HG02642 (cell line): ENCODE measurements around the gene GRB10.

Experiments
- ATAC-seq: cut with Tn5 transposase; IDR thresholded peaks from one replicate; pipeline ENCODE4 v1.9.1; 2021; ENCODE audit warnings: mild to moderate bottlenecking; ENCODE audit not compliant: unreplicated experiment, poor library complexity

Gene GRB10

DNA sequence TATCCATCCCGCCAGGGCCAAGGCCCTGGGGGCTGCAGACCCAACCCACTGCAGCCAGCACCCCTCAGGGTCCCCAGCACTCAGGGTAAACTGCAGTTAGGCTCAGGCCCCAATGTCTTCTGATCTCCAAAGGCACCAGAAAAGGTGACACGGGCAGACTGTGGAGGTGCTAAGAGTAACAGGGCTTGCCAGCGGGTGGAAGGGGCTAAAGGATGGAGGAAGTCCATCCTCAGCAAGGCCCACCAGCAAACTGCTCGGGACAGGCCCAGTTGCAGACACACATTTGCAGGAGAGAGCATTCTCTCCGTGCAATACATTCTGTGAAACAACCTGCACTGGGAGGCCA lies 121.9 kb downstream of the GRB10 start:
- ATAC-seq = no peak

DNA sequence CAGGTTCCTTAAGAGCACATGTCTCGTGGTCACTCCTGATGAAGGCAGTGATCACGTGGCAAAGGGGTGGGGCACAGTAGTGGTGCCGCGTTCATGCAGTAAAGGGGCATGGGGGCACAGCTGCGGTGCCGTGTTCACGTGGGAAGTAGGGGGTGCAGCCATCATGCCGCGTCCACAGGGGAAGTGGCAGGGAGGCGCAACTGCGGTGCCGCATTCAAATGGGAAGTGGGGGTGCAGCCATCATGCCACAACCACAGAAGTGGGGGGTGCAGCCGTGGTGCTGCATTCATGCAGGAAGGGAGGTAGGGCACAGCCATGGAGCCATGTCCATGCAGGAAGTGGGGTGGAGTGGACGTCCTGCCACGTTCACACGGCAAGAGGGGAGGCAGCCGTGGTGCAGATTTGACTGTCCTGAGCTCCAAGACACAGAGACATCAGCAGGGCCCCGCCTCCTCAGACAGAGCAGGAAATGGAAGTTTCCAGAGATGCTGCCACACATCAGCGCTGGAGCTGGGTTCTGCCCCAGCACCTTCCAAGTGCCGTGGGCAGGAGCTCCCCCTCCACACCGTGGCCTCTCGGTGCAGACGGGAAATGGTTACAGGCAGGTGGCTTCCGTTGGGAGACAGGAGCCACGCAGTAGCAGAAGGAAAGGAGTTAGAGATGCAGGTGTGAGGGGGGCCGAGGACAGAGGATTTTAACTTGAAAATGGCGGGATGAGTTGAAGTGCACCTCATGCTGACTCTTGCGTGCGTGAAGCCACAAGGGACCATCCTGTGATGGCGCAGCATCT lies 122.5 kb downstream of the GRB10 start:
- peak; percentile 20 for ATAC-seq

DNA sequence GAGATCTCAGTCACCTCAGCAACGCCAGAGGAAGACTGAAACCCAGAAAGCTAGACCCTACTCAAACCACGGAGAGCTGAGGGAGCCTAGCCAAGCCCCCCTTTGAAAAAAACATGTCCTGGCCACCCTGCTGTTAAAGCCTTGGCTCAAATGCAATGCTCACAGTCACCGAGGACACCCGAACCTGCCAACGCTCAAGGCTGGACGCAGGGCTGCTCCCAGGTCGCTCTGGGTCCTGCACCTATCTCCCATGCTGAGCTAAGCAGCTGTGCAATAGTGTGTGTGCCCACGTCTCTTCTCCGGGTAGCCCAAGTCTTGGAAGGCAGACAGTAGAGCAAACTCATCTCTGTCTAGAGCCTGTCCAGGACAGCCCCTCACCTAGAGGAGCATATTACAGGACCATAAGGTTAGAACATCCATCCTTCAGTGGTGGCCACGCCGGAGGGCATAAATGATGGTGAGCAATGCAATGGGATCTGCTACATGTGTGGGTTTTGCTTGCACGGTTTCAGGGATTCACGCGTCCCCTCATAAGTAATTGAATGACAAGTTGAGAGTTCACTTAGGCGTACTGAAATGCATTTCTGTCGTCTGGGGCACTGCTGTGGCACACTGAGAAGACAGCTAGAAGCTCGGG lies 123.2 kb downstream of the GRB10 start:
- ATAC-seq = no peak

DNA sequence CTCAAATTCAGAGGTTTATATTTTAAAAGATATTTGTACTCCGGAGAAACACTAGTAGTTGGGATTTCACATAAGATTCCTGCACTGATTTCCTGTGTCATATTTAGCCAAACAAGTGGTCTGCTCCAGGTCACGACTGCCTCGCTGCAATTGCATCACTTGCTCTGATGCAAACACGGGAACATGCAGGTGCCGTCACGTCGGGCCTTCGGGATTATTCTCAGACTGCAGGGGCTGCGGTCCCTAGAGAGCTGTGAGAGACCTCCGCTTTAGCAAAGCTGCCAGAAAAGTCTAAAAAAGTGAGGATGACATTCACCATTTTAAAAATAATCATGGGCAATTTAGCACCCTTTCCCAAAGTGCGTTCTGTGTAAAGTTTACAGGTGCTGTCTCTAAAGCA lies 124.0 kb downstream of the GRB10 start:
- no peak for ATAC-seq

DNA sequence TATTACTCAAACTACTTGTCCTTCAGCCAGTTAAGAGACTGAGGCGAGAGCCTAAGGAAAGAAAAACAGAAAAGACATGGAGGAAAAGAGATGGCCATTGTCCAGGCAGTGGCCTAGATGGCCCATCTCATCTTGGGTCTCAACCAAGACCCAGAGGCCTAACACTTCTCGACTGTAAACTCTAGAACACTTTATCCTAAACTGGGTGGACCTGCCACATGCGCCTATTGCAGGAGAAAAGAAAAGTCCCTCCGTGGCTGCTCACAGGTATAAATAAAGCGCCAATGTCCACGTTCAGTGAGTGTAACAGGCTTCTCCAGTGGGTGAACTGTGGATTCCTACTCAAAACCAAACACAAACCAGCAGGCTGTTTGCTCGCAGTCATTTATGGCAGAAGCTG lies 124.8 kb downstream of the GRB10 start:
- ATAC-seq = no peak

DNA sequence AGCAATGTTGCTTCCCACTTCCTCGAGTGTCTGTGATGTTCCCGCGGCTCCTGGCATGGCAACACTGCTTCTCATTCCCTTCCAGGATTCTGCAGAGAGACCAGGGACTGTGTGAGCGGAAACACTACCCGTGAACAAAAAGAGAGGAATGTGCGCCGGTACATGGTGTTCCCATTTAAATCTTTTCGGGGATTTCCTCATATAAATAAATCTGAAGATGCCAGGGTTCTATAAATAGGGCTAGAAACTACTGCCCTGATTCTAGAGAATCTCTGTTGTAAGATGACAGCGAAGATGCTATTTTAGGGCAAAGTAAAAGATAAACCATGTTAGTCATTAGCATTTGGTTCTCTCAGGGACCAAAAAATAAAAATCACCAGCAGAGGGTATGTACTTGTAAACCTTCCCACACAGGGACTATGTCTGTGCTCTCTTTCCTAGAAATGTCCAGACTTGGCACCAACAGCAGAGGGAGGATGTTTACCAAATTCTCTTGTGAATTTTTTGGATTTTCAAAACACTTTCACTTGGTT lies 125.3 kb downstream of the GRB10 start:
- no peak for ATAC-seq

DNA sequence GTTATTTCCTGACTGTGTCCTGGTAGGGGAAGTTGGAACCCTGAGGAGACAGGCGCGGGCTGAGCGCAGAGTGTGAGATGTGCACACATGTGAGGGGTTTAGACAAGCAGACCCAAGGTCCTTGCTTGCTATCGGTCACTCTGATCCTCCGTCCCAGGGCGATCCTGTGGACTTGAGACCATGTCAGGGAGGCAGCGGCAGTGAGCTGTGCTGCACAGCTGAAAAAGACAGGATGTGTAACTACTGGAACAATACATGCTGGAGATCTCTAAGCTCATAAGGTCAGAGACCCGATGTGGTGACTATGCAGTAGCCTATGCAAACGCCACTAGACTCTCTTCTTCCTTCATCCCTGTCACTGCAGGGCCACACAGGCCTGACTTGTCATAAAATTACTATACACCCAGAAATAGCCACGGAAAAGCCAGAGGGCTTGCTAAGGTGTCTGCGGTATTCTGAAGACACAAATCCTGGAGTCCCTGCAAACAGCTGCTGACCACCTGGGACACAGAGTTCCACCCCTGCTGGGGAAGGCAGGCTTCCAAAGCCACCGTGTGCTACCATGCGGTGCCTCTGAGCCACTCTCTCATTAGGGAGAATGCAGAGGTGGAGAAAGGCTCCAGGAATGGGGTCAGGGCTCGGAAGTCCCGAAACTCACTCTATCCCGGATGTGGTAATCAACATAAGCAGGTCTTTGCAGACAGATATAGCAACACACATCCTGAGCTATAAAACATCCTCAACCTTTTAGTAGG lies 126.4 kb downstream of the GRB10 start:
- no peak for ATAC-seq

DNA sequence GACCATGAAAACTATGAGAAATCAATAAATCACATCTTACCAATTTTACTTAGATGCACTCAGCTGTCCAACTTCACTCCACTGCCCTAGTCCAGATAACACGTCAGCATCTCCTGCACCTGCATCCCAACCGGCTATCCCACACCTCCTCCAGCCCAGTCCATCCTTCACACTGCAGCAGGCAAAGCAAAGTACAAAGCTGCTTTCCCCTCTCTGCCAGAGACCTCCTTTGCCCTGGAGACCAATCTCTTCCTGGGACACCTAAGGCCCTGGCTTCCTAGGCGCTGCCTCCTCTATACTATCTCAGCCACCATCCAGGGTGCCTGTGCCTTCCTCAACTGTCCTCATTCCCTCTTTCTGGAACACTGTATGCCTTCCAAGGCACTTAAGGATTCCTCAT lies 127.2 kb downstream of the GRB10 start:
- ATAC-seq = no peak

DNA sequence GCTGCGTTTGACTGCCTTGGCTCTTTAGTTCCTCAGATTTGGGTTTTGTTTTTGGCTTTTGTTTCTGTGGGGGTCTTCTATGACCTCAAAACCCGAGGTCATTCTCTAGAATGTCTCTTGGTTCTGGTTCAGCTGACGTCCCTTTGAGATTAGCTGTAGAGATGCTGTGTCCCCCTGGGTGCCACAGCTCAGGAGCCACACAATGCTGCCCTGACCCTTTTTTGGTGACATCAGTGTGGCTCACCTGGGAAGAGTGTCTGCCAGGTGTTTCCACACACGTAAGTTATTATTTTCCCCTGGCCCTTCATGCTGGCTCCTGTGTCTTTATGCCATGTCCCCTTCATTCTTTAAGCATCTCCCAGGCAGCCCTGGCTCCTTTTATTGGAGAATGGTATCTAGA lies 127.7 kb downstream of the GRB10 start:
- no peak for ATAC-seq

DNA sequence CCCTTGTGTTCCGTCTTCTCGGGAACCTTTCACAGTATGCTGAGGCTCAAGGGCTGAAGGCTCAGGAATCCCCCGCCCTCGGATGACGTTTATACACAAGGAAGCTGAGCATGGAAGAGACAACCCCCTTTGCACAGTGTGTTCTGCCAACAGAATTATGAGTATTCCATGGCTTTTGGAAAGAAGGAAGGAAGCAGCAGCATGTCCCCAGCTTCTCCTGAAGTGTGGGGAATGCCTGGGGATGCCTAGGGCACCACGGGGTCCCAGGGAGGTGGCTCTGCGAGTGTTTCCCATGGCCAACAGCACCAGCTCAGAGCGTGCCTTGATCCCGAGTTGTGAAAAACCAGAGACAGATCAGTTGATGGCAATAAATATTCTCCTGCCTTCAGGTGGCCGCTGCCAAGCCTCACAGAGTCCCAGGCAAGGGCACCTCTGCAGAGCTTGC lies 128.7 kb downstream of the GRB10 start:
- ATAC-seq = no peak

DNA sequence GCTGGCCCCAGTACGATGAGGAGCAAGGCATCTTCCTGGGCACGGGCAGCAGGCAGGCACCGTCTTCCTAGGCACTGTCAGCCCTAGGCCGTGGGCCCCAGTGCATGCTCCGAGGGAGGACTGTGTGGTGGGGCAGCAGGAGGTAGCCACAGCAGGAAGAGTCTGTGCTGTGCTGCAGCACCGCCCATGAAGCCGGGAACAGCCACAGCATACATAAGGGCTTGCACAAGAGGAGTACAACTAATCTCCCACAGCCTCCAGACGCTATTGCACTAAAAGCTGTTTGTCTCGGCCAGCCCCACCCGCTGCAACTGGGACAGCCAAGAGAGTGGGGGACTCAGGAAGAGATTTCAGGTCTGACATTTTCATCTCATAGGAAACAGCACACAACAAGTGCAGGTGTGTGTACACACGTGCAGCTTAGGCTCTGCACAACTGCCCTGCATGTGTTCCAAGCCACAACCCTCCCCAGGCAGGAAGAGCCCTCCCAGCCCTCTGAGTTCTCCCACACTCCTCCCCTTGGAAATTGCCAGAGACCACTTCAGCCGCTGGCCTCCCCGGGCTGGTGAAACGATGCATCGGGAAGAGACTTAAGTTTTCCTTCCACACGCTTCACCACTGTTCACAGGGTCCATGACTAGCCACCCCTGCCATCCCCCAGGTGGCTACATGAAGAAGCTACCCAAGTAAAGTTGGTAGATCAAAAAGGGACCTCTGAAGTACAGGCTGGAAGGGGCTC lies 129.4 kb downstream of the GRB10 start:
- ATAC-seq = no peak

DNA sequence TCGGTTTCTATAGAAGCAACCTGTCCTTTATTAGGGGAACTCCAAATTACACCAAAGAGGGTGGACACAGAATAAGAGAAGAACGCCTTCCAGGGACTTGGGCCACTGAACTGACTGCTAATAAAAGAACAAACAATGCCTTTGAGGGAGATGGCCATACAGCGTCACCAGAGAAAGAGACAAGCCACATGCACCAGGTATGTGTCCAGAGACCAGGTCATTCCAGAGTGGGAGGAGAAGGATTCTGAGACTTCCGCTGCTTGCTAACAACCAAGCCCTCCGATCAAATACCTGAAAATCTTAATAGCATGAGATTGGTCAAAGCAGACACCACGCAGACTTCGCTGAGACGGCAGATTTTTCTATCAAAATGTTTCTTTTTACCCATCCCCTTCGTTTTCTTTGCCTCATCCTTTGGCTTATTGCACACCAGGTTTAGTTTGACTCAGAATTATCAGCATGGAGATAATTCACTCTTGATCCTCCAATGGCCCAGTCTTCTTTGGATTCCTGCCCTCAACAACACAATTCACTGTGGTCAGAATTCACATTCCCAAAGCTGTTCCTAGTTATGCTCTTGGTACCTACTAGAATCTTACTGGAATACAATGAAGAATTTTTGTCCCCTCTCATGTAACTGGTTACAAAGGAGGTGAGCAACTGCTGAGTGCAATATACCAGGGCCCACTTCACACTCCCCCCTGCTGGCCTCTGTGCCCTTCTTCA lies 130.1 kb downstream of the GRB10 start:
- no peak for ATAC-seq

DNA sequence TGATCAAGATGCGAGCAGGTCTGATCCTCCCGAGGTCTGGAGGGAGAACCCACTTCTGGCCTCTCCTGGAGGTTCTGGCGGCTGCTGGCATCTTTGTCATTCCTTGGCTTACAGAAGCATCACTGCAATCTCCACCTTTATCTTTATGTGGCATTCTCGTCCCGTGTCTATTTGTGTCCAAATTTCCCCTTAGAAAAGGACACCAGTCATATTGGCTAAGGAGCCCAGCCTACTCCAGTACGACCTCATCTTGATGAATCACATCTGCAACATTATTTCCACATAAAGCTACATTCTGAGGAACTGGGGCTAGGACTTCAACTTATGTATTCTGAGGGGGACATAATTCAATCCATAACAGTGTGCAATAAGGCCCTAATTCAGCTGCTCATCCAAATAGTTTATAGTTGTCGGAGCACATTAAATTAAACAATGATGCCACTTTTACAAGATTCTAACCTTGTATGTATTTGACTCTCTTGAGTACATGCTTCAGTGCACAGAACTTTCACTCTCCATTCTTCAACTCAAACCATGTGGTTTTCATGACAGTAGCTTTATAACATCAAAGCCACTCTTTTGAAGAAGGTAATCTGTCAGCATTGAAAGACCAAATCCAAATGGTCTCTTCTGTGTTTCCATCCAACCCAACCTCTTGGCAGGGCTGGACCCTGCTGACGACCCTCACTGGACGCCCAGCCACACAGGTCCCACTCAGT lies 131.3 kb downstream of the GRB10 start:
- ATAC-seq = peak; percentile 53

DNA sequence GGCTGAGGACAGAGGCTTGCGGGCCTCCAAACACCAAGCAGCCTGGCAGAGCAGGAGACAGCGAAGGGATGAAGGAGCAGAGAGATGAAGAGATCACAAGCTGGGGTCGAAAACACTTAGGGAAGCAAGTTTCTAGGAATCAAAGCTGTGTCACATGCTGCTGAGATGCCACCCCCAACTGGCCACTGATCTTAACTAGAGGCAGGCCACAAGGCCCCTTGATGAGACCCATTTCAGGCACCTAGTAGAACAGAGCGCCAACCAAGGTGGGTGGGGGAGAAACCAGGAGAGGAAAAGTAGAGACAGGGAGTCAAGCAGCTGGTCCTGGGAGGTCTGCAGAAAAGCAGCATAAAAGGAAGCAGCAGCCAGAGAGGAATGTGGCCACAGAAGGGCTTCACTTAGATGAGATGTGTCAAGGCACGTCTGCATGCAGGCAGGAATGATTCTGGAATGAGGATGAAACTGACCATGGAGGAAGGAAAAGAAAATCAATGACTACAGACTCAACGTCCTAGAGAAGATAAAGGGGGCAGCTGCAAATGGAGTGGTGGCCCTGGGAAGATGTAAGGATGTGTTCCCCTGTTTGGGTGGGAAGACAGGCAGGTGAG lies 132.5 kb downstream of the GRB10 start:
- ATAC-seq = no peak

DNA sequence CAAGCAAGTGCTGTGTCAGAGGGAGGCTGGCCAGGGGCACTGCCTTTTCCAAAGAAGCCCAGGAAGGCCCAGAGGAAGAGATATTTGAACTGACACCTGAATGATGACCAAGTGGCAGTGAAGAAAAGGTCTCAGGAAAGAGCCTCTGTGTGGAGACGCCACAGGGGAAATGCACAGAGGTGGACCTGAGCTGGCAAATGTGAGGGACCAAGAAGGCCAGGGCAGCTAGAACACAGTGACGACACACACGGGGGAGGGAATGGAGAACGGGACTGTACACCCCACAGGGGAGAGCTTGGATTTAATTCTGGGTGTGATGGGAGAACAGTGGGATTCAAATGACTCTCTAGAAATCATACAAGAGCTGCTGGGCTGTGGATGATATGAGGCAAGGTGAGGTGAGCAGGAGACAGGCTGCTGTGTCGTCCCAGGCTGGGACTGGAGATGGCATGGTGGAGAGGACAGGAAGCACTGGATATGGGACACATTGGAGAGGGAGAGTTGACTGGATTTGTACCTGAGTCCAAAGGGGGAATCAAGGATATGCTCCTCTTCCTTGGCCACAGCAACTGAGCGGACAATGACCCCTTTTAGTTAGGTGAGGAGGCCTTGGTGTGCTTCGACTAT lies 133.3 kb downstream of the GRB10 start:
- ATAC-seq = no peak

DNA sequence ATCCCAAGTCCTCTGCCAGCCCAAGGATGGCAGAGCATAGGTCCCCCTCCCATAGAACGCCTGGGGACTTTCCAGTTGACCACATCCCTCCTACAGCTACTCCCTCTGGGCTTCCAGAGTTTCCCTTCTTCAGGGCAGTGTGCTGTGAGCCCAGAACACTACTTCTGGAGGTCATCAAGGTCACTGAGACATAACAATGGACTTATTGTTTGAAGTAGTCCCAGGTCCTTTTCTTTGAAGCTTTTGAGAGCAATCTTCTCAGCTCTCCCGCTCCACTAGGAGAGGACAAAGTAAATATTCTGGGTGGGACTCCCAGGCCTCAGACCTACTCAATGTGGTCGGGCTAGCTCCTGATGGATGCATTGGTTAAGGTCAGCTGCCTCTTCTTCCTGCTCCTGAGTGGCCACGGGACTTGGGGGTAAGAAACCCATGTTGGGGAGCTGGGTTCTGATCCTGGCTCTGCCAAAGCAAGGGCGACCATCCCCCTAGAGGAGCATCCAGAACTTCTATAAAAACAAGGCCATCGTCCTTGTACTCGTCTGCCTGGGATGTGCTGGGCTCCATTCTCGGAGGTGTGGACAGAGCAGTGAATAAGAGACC lies 134.0 kb downstream of the GRB10 start:
- no peak for ATAC-seq

DNA sequence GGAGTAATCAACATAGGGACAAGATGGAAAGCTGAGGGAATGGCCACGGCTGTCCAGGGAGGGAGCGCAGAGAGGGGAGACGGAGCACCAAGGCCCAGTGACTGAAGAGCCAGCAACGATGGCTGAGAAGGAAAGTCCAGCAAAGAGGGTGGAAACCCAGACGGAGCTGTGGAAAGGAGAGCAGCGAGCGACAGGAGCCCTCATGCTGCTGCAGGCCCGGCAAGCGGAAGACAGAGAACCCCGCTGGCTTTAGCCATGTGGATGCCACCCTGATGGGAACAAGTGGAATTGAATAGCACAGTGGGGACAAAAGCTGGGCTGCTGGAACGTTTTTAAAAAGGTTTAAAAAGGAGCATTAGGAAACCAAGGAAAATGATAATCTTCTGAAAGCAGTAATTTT lies 134.6 kb downstream of the GRB10 start:
- ATAC-seq = no peak
